Osteoblast (primary cell): ENCODE data around the gene MAMDC4. TPM values are rescaled to one million over a fixed set of nuclear protein-coding genes. Genes with fewer than 3 reads are reported as not detected.

ENCODE experiments used
- DNase-seq: peaks from one replicate; pipeline ENCODE4 v3.0.0; 2011; ENCODE audit warnings: low spot score, mixed read lengths; ENCODE audit not compliant: insufficient read length; ENCODE audit errors: missing footprints
- H2AFZ ChIP-seq: 2 replicates; pipeline ENCODE4 v1.6.0; 2011; ENCODE audit warnings: mild to moderate bottlenecking, low read length
- H3K27ac ChIP-seq: 2 replicates; pipeline ENCODE4 v1.5.1; 2011; ENCODE audit warnings: mild to moderate bottlenecking, low read depth, low read length, moderate library complexity
- H3K27me3 ChIP-seq: 2 replicates; pipeline ENCODE4 v1.6.0; 2012; ENCODE audit warnings: mild to moderate bottlenecking, control low read depth, inconsistent platforms, low read length, moderate library complexity; ENCODE audit not compliant: insufficient read depth
- H3K36me3 ChIP-seq: 2 replicates; pipeline ENCODE4 v1.5.1; 2011; ENCODE audit warnings: mild to moderate bottlenecking, low read length, control low read depth, moderate library complexity; ENCODE audit not compliant: insufficient read depth
- H3K4me1 ChIP-seq: 2 replicates; pipeline ENCODE4 v1.5.1; 2011; ENCODE audit warnings: mild to moderate bottlenecking, low read length, control low read depth, moderate library complexity; ENCODE audit not compliant: insufficient read depth
- H3K4me2 ChIP-seq: 2 replicates; pipeline ENCODE4 v1.6.0; 2011; ENCODE audit warnings: mild to moderate bottlenecking, low read length; ENCODE audit not compliant: insufficient read depth
- H3K4me3 ChIP-seq: fragments of 200-600 bp; sonication (generic); 3 replicates; pipeline ENCODE4 v1.5.1; 2012; ENCODE audit warnings: mild to moderate bottlenecking, low read length, inconsistent platforms; ENCODE audit not compliant: insufficient read depth
- H3K79me2 ChIP-seq: 2 replicates; pipeline ENCODE4 v1.6.0; 2012; ENCODE audit warnings: mild to moderate bottlenecking, low read length, control low read depth, inconsistent platforms; ENCODE audit not compliant: insufficient read depth
- H3K9me3 ChIP-seq: 2 replicates; pipeline ENCODE4 v1.5.1; 2011; ENCODE audit warnings: low read depth, low read length, control low read depth
- H4K20me1 ChIP-seq: 2 replicates; pipeline ENCODE4 v1.6.0; 2012; ENCODE audit warnings: mild to moderate bottlenecking, low read length, control low read depth; ENCODE audit not compliant: insufficient read depth
- total RNA-seq: library from RNA; depleted of rRNA; stranded (reverse); fragments of >200 nt; gene quantifications from 2 replicates; pipeline ENCODE4 v1.2.3, GENCODE V29; 2012
- TF ChIP-seq, protein P1 (sequence below): IDR thresholded peaks from 2 replicates; pipeline ENCODE4 v1.5.1; 2011; ENCODE audit warnings: mild to moderate bottlenecking, low read depth, low read length, moderate library complexity; ENCODE audit errors: extremely low read depth

The MAMDC4 gene
- total RNA-seq, 1 donor: 1.4 TPM

GRCh38 chr9:136826703-136827582 lies 25.2 kb upstream of the MAMDC4 start:
- peaks cover 13% of the 10 kb centered on the region for H4K20me1 ChIP-seq
- TF ChIP-seq, protein P1, sequence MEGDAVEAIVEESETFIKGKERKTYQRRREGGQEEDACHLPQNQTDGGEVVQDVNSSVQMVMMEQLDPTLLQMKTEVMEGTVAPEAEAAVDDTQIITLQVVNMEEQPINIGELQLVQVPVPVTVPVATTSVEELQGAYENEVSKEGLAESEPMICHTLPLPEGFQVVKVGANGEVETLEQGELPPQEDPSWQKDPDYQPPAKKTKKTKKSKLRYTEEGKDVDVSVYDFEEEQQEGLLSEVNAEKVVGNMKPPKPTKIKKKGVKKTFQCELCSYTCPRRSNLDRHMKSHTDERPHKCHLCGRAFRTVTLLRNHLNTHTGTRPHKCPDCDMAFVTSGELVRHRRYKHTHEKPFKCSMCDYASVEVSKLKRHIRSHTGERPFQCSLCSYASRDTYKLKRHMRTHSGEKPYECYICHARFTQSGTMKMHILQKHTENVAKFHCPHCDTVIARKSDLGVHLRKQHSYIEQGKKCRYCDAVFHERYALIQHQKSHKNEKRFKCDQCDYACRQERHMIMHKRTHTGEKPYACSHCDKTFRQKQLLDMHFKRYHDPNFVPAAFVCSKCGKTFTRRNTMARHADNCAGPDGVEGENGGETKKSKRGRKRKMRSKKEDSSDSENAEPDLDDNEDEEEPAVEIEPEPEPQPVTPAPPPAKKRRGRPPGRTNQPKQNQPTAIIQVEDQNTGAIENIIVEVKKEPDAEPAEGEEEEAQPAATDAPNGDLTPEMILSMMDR: no peak
- H3K4me3 ChIP-seq: no peak overlapping the region
- no peak overlapping the region for H2AFZ ChIP-seq
- H3K4me2 ChIP-seq: no peak overlapping the region
- no peaks in the 10 kb centered on the region for H3K4me1 ChIP-seq
- H3K9me3 ChIP-seq: no peaks in the 10 kb centered on the region
- no peak for DNase-seq
- peaks cover 7% of the 10 kb centered on the region for H3K79me2 ChIP-seq
- H3K27me3 ChIP-seq: no peaks in the 10 kb centered on the region
- no peak overlapping the region for H3K27ac ChIP-seq
- peaks cover 45% of the 10 kb centered on the region for H3K36me3 ChIP-seq

DNA sequence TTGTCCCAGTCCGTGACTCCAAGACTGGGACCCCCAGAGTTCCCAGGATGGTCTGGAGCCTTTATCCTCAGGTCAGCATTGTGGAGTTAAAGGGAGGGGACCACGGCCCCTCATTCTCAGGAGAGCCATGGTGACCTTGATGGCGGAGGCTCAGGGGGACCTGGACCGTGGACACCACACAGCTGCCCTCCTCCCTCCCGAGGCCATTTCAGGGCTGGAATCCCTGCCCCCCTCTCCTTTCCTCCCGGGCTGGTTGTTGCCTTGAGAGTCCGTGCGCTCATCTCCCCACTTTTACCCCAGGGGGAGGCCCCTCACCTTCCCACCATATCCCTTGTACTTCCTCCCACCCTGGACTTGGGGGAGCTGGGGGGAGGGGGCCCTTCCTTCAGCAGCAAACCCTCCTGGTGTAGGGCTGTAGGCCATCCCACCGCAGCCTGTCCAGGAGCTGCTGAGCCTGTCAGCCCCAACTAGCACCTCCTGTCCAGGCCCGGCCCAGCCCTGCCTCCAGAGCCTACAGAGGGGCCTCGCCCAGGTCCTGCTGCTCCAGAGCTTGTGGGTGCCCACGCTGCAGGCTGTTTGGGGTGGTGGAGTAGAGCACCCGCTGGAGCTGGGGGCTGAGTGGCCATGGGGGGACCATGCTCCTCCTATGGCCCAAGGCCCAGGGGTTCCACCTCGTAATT lies 24.2 kb upstream of the MAMDC4 start:
- Histone ChIP-seq H3K4me2 (no peak overlapping the region), H4K20me1 (peaks cover 13% of the 10 kb centered on the region), H3K4me1 (no peaks in the 10 kb centered on the region), H3K27me3 (no peaks in the 10 kb centered on the region), H3K27ac (no peak overlapping the region), H3K9me3 (no peaks in the 10 kb centered on the region), H3K36me3 (peaks cover 49% of the 10 kb centered on the region), H3K4me3 (no peak overlapping the region), H3K79me2 (no peaks in the 10 kb centered on the region), H2AFZ (no peak overlapping the region)
- TF ChIP-seq, protein P1: no peak
- no peak for DNase-seq

DNA sequence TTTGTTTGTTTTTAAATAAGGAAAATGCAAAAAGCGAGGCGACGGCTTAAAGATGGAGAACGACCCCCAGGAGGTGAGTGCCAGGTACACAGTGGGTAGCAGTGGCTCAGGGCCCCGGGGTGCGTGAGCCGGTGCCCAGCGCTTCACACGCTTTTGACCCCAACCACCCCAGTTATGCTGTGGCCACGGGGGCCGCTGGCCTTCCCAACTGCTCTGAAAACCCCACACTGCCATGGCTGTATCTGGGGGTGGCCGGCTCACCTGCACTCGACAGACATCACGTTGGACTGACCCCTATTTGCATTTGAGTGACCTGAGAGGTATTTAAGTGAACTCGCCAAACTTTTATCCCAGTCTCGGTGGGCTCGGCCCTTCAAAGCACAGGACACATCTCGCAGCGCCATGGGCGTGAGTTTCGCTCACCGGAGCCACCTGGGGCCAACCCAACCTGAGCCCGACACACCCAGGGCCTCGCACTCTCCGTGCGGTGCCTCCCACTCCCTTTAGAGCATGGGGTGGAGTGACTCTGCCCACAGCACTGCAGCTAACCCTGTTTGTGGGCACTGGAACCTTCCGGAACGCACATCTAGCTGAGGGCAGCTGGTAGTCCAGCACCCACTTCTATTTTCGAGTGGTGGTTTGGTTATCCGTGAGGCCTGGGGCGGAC lies 23.5 kb upstream of the MAMDC4 start:
- H4K20me1 ChIP-seq: peaks cover 9% of the 10 kb centered on the region
- TF ChIP-seq, protein P1: no peak
- no peak overlapping the region for H3K4me2 ChIP-seq
- H3K36me3 ChIP-seq: peaks cover 46% of the 10 kb centered on the region
- no peak overlapping the region for H3K27ac ChIP-seq
- H3K4me3 ChIP-seq: no peak overlapping the region
- H2AFZ ChIP-seq: no peak overlapping the region
- no peaks in the 10 kb centered on the region for H3K79me2 ChIP-seq
- no peaks in the 10 kb centered on the region for H3K9me3 ChIP-seq
- no peaks in the 10 kb centered on the region for H3K4me1 ChIP-seq
- DNase-seq: no peak
- H3K27me3 ChIP-seq: no peaks in the 10 kb centered on the region

DNA sequence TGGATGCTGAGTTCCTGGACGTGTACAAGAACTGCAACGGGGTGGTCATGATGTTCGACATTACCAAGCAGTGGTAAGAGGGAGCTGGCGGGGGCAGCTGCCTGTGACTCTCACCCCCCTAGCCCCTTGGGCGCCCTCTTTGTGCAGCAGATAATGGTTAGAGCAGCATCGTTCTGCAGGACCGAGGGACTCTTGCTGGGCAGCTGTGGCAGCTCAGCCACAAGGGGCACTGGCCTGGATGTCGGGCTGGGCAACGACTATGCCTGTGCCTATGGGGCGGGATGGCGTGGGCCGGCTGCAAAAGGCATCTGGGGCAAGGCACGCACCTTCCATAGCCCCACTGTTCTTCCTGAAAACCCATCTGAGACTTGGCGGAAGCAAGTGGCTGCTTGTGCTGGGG lies 22.7 kb upstream of the MAMDC4 start:
- Histone ChIP-seq H3K27me3 (no peaks in the 10 kb centered on the region), H3K4me1 (no peaks in the 10 kb centered on the region), H3K9me3 (no peaks in the 10 kb centered on the region), H3K36me3 (peaks cover 47% of the 10 kb centered on the region), H3K4me2 (no peak overlapping the region), H4K20me1 (peaks cover 9% of the 10 kb centered on the region), H3K4me3 (no peak overlapping the region), H2AFZ (no peak overlapping the region), H3K79me2 (no peaks in the 10 kb centered on the region), H3K27ac (no peak overlapping the region)
- DNase-seq: no peak
- TF ChIP-seq, protein P1: no peak
